Astrocyte (in vitro differentiated cells and primary cell): Measurements from ENCODE around the gene TICRR.

Source experiments
- EZH2 ChIP-seq: IDR thresholded peaks from 2 replicates; pipeline ENCODE4 v1.6.1; 2012; ENCODE audit warnings: mild to moderate bottlenecking, low read length, inconsistent platforms; ENCODE audit not compliant: insufficient read depth
- TF ChIP-seq, protein P1 (sequence below): IDR thresholded peaks from 2 replicates; pipeline ENCODE4 v1.5.1; 2011; ENCODE audit warnings: low read depth, mild to moderate bottlenecking, inconsistent platforms, low read length, moderate library complexity; ENCODE audit not compliant: insufficient read depth

DNA sequence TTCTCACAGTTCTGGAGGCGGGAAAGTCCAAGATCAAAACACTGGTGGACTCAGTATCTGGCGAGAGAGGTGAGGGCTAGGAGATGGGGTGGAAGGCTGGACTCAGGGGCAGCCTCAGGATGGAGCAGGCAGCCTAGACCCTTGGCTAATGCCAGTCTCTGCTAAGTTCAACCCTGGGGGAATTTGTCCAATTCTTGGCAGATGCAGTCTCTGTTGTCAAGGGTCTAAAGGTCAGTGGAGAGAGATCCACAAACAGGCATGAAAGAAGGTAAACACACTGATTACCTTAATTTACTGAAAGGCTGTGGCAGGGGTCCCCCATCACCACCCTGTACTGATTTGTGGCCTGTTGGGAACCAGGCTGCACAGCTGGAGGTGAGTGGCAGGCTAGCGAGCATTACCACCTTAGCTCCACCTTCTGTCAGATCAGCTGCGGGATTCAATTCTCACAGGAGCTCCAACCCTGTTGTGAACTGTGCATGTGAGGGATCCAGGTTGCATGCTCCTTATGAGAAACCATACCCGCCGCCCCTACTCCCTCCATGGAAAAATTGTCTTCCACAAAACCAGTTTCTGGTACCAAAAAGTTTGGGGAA is 46.4 kb upstream of the TICRR start:
- TF ChIP-seq, protein P1, sequence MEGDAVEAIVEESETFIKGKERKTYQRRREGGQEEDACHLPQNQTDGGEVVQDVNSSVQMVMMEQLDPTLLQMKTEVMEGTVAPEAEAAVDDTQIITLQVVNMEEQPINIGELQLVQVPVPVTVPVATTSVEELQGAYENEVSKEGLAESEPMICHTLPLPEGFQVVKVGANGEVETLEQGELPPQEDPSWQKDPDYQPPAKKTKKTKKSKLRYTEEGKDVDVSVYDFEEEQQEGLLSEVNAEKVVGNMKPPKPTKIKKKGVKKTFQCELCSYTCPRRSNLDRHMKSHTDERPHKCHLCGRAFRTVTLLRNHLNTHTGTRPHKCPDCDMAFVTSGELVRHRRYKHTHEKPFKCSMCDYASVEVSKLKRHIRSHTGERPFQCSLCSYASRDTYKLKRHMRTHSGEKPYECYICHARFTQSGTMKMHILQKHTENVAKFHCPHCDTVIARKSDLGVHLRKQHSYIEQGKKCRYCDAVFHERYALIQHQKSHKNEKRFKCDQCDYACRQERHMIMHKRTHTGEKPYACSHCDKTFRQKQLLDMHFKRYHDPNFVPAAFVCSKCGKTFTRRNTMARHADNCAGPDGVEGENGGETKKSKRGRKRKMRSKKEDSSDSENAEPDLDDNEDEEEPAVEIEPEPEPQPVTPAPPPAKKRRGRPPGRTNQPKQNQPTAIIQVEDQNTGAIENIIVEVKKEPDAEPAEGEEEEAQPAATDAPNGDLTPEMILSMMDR: no peak
- no peak for TF ChIP-seq EZH2
